SK-N-SH (cell line): Measurements from ENCODE around the gene CACNA1G. TPM values are rescaled to one million over a fixed set of nuclear protein-coding genes. Genes with fewer than 3 reads are reported as not detected.

Experiments
- CTCF ChIA-PET: fragments of 300-600, 350-600 bp; formaldehyde crosslinking; extraction: SDS; loops from one replicate; lab custom pipeline; 2021; lab: Yijun Ruan, JAX
- POLR2A ChIA-PET: fragments of 350-600 bp; sonication (Branson Sonifier 250); formaldehyde crosslinking; extraction: SDS; loops from one replicate; lab custom pipeline; 2020; ENCODE audit warnings: antibody characterized with exemption, inconsistent platforms; lab: Yijun Ruan, JAX
- DNase-seq: peaks from one replicate; pipeline ENCODE4 v3.0.0; 2012
- H2AFZ ChIP-seq: fragments of 200-600 bp; sonication (generic); 2 replicates; pipeline ENCODE4 v1.8.1; 2016; ENCODE audit warnings: antibody characterized with exemption, mild to moderate bottlenecking, low read depth
- H3F3A ChIP-seq: fragments of 200-600 bp; sonication (generic); replicated peaks from 2 replicates; pipeline ENCODE3; 2016; ENCODE audit warnings: antibody characterized with exemption, mild to moderate bottlenecking; ENCODE audit not compliant: insufficient read depth
- H3K27ac ChIP-seq, 2 experiments: fragments of 200-500 bp in 1 of 2; fragments of 200-600 bp in 1 of 2; sonication (Bioruptor generic) in 1 of 2; sonication (generic), shearing (Covaris generic) in 1 of 2; 2 replicates each; pipeline versions ENCODE4 v1.5.1 to v1.6.1; 2014 to 2016; ENCODE audit warnings: low read depth in 2 of 2, inconsistent platforms in 1 of 2, low read length in 1 of 2, mild to moderate bottlenecking in 1 of 2, mixed read lengths in 1 of 2
- H3K27me3 ChIP-seq: fragments of 200-600 bp; sonication (generic), shearing (Covaris generic); 2 replicates; pipeline ENCODE4 v1.6.1; 2016; ENCODE audit warnings: mixed run types; ENCODE audit not compliant: insufficient read depth
- H3K36me3 ChIP-seq, 2 experiments: fragments of 200-500 bp in 1 of 2; fragments of 200-600 bp in 1 of 2; sonication (Bioruptor generic) in 1 of 2; sonication (generic) in 1 of 2; replicated peaks in 1 of 2; 2 replicates each; pipeline versions ENCODE3 to v1.5.1; 2014 to 2016; ENCODE audit warnings: low read length in 1 of 2, mild to moderate bottlenecking in 1 of 2; ENCODE audit not compliant: insufficient read depth in 2 of 2, control insufficient read depth in 1 of 2
- H3K4me1 ChIP-seq, 2 experiments: fragments of 200-500 bp in 1 of 2; fragments of 200-600 bp in 1 of 2; sonication (Bioruptor generic) in 1 of 2; sonication (generic), shearing (Covaris generic) in 1 of 2; 2 replicates each; pipeline versions ENCODE4 v1.5.1 to v1.6.1; 2014 to 2016; ENCODE audit warnings: low read depth in 1 of 2, low read length in 1 of 2, mixed run types in 1 of 2; ENCODE audit not compliant: insufficient read depth in 2 of 2, control insufficient read depth in 1 of 2
- H3K4me2 ChIP-seq: fragments of 200-600 bp; sonication (generic), shearing (Covaris generic); 2 replicates; pipeline ENCODE4 v1.6.1; 2017; ENCODE audit warnings: mixed run types
- H3K4me3 ChIP-seq, 2 experiments: fragments of 200-500 bp in 1 of 2; fragments of 200-600 bp in 1 of 2; sonication (Bioruptor generic) in 1 of 2; sonication (generic), shearing (Covaris generic) in 1 of 2; 2 replicates each; pipeline versions ENCODE4 v1.5.1 to v1.8.1; 2014 to 2016; ENCODE audit warnings: low read depth in 2 of 2, inconsistent platforms in 1 of 2, low read length in 1 of 2, mild to moderate bottlenecking in 1 of 2, mixed read lengths in 1 of 2, moderate library complexity in 1 of 2
- H3K79me2 ChIP-seq: fragments of 200-600 bp; sonication (generic); 2 replicates; pipeline ENCODE4 v1.8.1; 2017; ENCODE audit warnings: mild to moderate bottlenecking; ENCODE audit not compliant: insufficient read depth
- H3K9ac ChIP-seq: fragments of 200-600 bp; sonication (generic); 2 replicates; pipeline ENCODE4 v1.6.1; 2017; ENCODE audit warnings: mixed run types
- H3K9me2 ChIP-seq: fragments of 200-600 bp; sonication (generic); 2 replicates; pipeline ENCODE4 v1.6.1; 2017; ENCODE audit warnings: mixed run types
- H3K9me3 ChIP-seq: fragments of 200-600 bp; sonication (generic); 2 replicates; pipeline ENCODE4 v1.6.1; 2017; ENCODE audit warnings: mixed run types, mild to moderate bottlenecking, moderate library complexity
- H4K20me1 ChIP-seq: fragments of 200-600 bp; sonication (generic); 2 replicates; pipeline ENCODE4 v1.6.1; 2017; ENCODE audit warnings: mild to moderate bottlenecking, mixed run types; ENCODE audit not compliant: insufficient read depth
- EP300 ChIP-seq, 2 experiments: IDR thresholded peaks; 2 replicates each; pipeline versions ENCODE4 v1.4.0 to v1.6.1; 2012; ENCODE audit warnings: borderline replicate concordance in 1 of 2, low read depth in 1 of 2, low read length in 1 of 2
- FOXJ3 ChIP-seq: sonication (generic); formaldehyde crosslinking; IDR thresholded peaks from 2 replicates; pipeline ENCODE4 v1.5.1; 2020; ENCODE audit warnings: mild to moderate bottlenecking, missing genetic modification reagents
- FOXM1 ChIP-seq: IDR thresholded peaks from 2 replicates; pipeline ENCODE4 v1.4.0; 2012; ENCODE audit warnings: low read depth, mild to moderate bottlenecking
- GATA2 ChIP-seq: sonication (generic); formaldehyde crosslinking; IDR thresholded peaks from 2 replicates; pipeline ENCODE4 v1.5.0; 2020; ENCODE audit warnings: mild to moderate bottlenecking, missing genetic modification reagents
- IRF3 ChIP-seq: fragments of 150-350 bp; IDR thresholded peaks from 2 replicates; pipeline ENCODE4 v1.6.1; 2016; ENCODE audit warnings: mild to moderate bottlenecking, low read depth, low read length
- MAX ChIP-seq: IDR thresholded peaks from 2 replicates; pipeline ENCODE4 v1.4.0; 2012; ENCODE audit warnings: low read depth
- MEF2A ChIP-seq: IDR thresholded peaks from 2 replicates; pipeline ENCODE4 v1.4.0; 2012; ENCODE audit warnings: low read depth, borderline replicate concordance
- PBX3 ChIP-seq: IDR thresholded peaks from 2 replicates; pipeline ENCODE4; 2012
- POLR2AphosphoS5 ChIP-seq: IDR thresholded peaks from 2 replicates; pipeline ENCODE4 v1.6.1; 2012; ENCODE audit warnings: low read depth, low read length
- RCOR1 ChIP-seq: fragments of 150-350 bp; IDR thresholded peaks from 2 replicates; pipeline ENCODE4 v1.6.1; 2017; ENCODE audit warnings: antibody characterized with exemption, low read length
- SMC3 ChIP-seq: IDR thresholded peaks from 2 replicates; pipeline ENCODE4 v1.6.1; 2012; ENCODE audit warnings: low read depth, low read length, improper control_type of control experiment
- TAF1 ChIP-seq: IDR thresholded peaks from 2 replicates; pipeline ENCODE4 v1.6.1; 2012; ENCODE audit warnings: low read depth, mild to moderate bottlenecking, low read length, moderate library complexity, borderline replicate concordance
- TCF12 ChIP-seq: IDR thresholded peaks from 2 replicates; pipeline ENCODE4 v1.4.0; 2012
- TEAD4 ChIP-seq: IDR thresholded peaks from 2 replicates; pipeline ENCODE4 v1.4.0; 2012; ENCODE audit warnings: mild to moderate bottlenecking, borderline replicate concordance; ENCODE audit not compliant: insufficient read depth
- ZBTB33 ChIP-seq: IDR thresholded peaks from 2 replicates; pipeline ENCODE4 v1.4.0; 2012; ENCODE audit warnings: low read depth, borderline replicate concordance
- whole genome bisulfite sequencing: methylation state at CpG from one replicate; pipeline ENCODE4 v1.1.6; 2017; ENCODE audit warnings: low lambda C conversion rate; 5-methylcytosine and 5-hydroxymethylcytosine counted together
- polyA plus RNA-seq, 3 experiments: library from polyadenylated mRNA; depleted of rRNA; stranded (reverse); fragments of >200 nt; gene quantifications; 2 replicates each; pipeline ENCODE4 v1.2.3, GENCODE V29; 2012

The CACNA1G gene
- polyA plus RNA-seq, 1 of the 3 experiments (the other 2 are of a cell fraction): 0.21 TPM

- no peak for DNase-seq
- Histone ChIP-seq H3K79me2 (no peaks in the 10 kb centered on the region), H3K4me3 (no peak overlapping the region), H3K4me2 (no peak overlapping the region), H3K27ac (peak overlapping the region in 1 of 2 experiments; percentile 75; a peak in 2 of 4 replicates), H3K9me3 (no peaks in the 10 kb centered on the region)
- TF ChIP-seq GATA2 (peak; percentile 55), MEF2A (no peak), RCOR1 (no peak), POLR2AphosphoS5 (no peak)
- TF ChIP-seq, all 33 proteins: peak for 1
- Histone ChIP-seq H3K9ac (no peak overlapping the region), H3K4me1 (peaks cover 7 to 56% of the 10 kb centered on the region in 2 experiments; a peak in 3 of 4 replicates), H4K20me1 (no peaks in the 10 kb centered on the region), H2AFZ (no peak overlapping the region), H3F3A (peaks cover 14% of the 10 kb centered on the region), H3K27me3 (peaks cover 16% of the 10 kb centered on the region), H3K9me2 (no peaks in the 10 kb centered on the region), H3K36me3 (peaks cover 0 to 11% of the 10 kb centered on the region in 2 experiments)
- WGBS: 92% methylated on average over 4 of the region's 4 CpGs
- ChIA-PET CTCF (interaction anchor here (0.6 to 24.2 kb wide), 4 partner anchors 11 to 123 kb away, joined by 3 to 1212 read pairs (median 8); partner anchors contain the start of gene SPATA20), POLR2A (interaction anchor here (0.6 to 1.4 kb wide), 3 partner anchors 45 to 167 kb away, joined by 3 to 4 read pairs (median 3); no protein-coding TSS in a partner anchor)
These were observed 2.9 kb upstream of the CACNA1G start for GRCh38 chr17:50557630-50558029.

- Histone ChIP-seq H3K27ac (no peak overlapping the region), H3F3A (peaks cover 15% of the 10 kb centered on the region), H3K9me2 (no peaks in the 10 kb centered on the region), H3K27me3 (peaks cover 20% of the 10 kb centered on the region), H3K4me2 (no peak overlapping the region), H2AFZ (no peak overlapping the region), H4K20me1 (no peaks in the 10 kb centered on the region), H3K79me2 (no peaks in the 10 kb centered on the region), H3K36me3 (peaks cover 0 to 11% of the 10 kb centered on the region in 2 experiments), H3K9ac (no peak overlapping the region), H3K4me1 (peaks cover 7 to 61% of the 10 kb centered on the region in 2 experiments; a peak in 3 of 4 replicates), H3K9me3 (no peaks in the 10 kb centered on the region), H3K4me3 (no peak overlapping the region)
- ChIA-PET POLR2A (no interaction called here), CTCF (interaction anchor here (0.6 to 24.2 kb wide), 3 partner anchors 14 to 123 kb away, joined by 3 to 1212 read pairs (median 13); no protein-coding TSS in a partner anchor)
- WGBS: 90% methylated on average over 4 of the region's 4 CpGs
- no peak for TF ChIP-seq IRF3
- no peak for TF ChIP-seq TEAD4
- DNase-seq: no peak
These were observed 2.4 kb upstream of the CACNA1G start for GRCh38 chr17:50558091-50558490.

- ChIA-PET CTCF (interaction anchor here (24.2 kb wide), 1 partner anchor 65 kb away, joined by 1212 read pairs; no protein-coding TSS in a partner anchor), POLR2A (no interaction called here)
- WGBS: 92% methylated on average over 18 of the region's 18 CpGs
- Histone ChIP-seq H3K9me2 (no peaks in the 10 kb centered on the region), H3K9me3 (no peaks in the 10 kb centered on the region), H3K36me3 (peaks cover 0 to 11% of the 10 kb centered on the region in 2 experiments), H3K27me3 (peaks cover 25% of the 10 kb centered on the region), H3F3A (peaks cover 20% of the 10 kb centered on the region), H3K9ac (no peak overlapping the region), H3K4me2 (no peak overlapping the region), H3K79me2 (no peaks in the 10 kb centered on the region), H3K4me1 (peaks cover 7 to 66% of the 10 kb centered on the region in 2 experiments; a peak in 3 of 4 replicates), H4K20me1 (no peaks in the 10 kb centered on the region), H3K4me3 (no peak overlapping the region), H3K27ac (no peak overlapping the region), H2AFZ (no peak overlapping the region)
- no peak for DNase-seq
- TF ChIP-seq TAF1 (no peak), SMC3 (no peak), POLR2AphosphoS5 (no peak), TCF12 (no peak), FOXM1 (no peak), EP300 (IDR thresholded peaks at IDR 0.05; ENCODE audit: borderline replicate concordance in 1 of 2, low read depth in 1 of 2, low read length in 1 of 2) (no peak), PBX3 (no peak), MAX (no peak), ZBTB33 (no peak), FOXJ3 (CRISPR knock-in tag) (no peak)
These were observed 2.0 kb upstream of the CACNA1G start for GRCh38 chr17:50558581-50558940.
